22Rv1 (cell line): ENCODE results near the gene UHMK1.

ENCODE experiments used
- ZFX ChIP-seq: fragments of 450-650 bp; IDR thresholded peaks from 2 replicates; pipeline ENCODE4 v1.6.1; 2017; ENCODE audit warnings: antibody characterized with exemption, borderline replicate concordance
- TF ChIP-seq, protein P1 (sequence below): fragments of 450-650 bp; IDR thresholded peaks from 2 replicates; pipeline ENCODE4 v1.5.1; 2017; ENCODE audit warnings: mild to moderate bottlenecking

DNA sequence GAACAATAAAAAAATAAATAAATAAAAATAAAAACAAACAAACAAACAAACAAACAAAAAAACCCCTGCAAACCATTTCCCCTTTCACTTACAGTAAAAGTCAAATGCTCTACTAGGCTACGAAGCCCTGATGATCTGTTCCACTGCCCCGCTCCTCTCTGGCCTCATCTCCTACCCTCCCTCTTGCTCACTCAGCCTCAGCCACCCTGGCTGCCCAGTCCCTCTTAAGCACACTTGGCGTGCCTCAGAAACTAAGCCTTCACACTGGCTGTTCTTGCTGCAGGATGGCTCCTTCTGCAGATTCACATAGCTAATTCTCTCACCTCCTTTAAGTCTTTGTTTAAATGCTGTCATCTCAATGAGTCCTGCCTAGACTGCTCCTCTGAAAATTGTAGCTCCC, 30.8 kb upstream of the UHMK1 start:
- TF ChIP-seq, protein P1, sequence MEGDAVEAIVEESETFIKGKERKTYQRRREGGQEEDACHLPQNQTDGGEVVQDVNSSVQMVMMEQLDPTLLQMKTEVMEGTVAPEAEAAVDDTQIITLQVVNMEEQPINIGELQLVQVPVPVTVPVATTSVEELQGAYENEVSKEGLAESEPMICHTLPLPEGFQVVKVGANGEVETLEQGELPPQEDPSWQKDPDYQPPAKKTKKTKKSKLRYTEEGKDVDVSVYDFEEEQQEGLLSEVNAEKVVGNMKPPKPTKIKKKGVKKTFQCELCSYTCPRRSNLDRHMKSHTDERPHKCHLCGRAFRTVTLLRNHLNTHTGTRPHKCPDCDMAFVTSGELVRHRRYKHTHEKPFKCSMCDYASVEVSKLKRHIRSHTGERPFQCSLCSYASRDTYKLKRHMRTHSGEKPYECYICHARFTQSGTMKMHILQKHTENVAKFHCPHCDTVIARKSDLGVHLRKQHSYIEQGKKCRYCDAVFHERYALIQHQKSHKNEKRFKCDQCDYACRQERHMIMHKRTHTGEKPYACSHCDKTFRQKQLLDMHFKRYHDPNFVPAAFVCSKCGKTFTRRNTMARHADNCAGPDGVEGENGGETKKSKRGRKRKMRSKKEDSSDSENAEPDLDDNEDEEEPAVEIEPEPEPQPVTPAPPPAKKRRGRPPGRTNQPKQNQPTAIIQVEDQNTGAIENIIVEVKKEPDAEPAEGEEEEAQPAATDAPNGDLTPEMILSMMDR = no peak
- TF ChIP-seq ZFX = no peak
